Loucy (cell line): ENCODE measurements around the gene CNTN4.

Experiments used
- H2AFZ ChIP-seq: fragments of 200-600 bp; sonication (generic); 2 replicates; pipeline ENCODE4 v1.6.0; 2016; ENCODE audit warnings: antibody characterized with exemption, mild to moderate bottlenecking, low read length, moderate library complexity
- H3F3A ChIP-seq: fragments of 200-600 bp; 2 replicates; pipeline ENCODE4 v1.6.0; 2016; ENCODE audit warnings: antibody characterized with exemption, low read depth, mild to moderate bottlenecking
- H3K27me3 ChIP-seq: fragments of 200-600 bp; sonication (generic); 2 replicates; pipeline ENCODE4 v1.6.1; 2014; ENCODE audit warnings: low read length, mild to moderate bottlenecking; ENCODE audit not compliant: insufficient read depth, poor library complexity, severe bottlenecking
- H3K36me3 ChIP-seq: fragments of 200-600 bp; sonication (generic); 2 replicates; pipeline ENCODE4 v1.6.1; 2016; ENCODE audit warnings: low read length; ENCODE audit not compliant: insufficient read depth
- H3K4me1 ChIP-seq: fragments of 200-600 bp; sonication (generic); 2 replicates; pipeline ENCODE4 v1.5.1; 2014; ENCODE audit warnings: low read length, mild to moderate bottlenecking; ENCODE audit not compliant: insufficient read depth, poor library complexity, severe bottlenecking
- H3K4me2 ChIP-seq: fragments of 200-600 bp; sonication (generic); 2 replicates; pipeline ENCODE4 v1.6.0; 2014; ENCODE audit warnings: antibody characterized with exemption, low read length, low read depth, mild to moderate bottlenecking; ENCODE audit not compliant: poor library complexity, severe bottlenecking
- H3K4me3 ChIP-seq: fragments of 200-600 bp; sonication (generic); 2 replicates; pipeline ENCODE4 v1.5.1; 2014; ENCODE audit warnings: low read length, mild to moderate bottlenecking, mixed read lengths; ENCODE audit not compliant: poor library complexity, severe bottlenecking
- H3K79me2 ChIP-seq: fragments of 200-600 bp; sonication (generic); 2 replicates; pipeline ENCODE4 v1.6.1; 2014; ENCODE audit warnings: low read length; ENCODE audit not compliant: insufficient read depth
- H3K9ac ChIP-seq: fragments of 200-600 bp; sonication (generic); 2 replicates; pipeline ENCODE4 v1.6.0; 2014; ENCODE audit warnings: mild to moderate bottlenecking, low read depth, low read length, moderate library complexity; ENCODE audit not compliant: poor library complexity, severe bottlenecking
- H3K9me2 ChIP-seq: fragments of 200-600 bp; sonication (generic); replicated peaks from 2 replicates; pipeline ENCODE4 v1.6.1; 2016; ENCODE audit warnings: low read depth, low read length, mixed read lengths
- H3K9me3 ChIP-seq: fragments of 200-600 bp; sonication (generic); 2 replicates; pipeline ENCODE4 v1.6.1; 2014; ENCODE audit warnings: mild to moderate bottlenecking, antibody characterized with exemption, low read length, low read depth; ENCODE audit not compliant: insufficient read depth
- H4K20me1 ChIP-seq: fragments of 200-600 bp; sonication (generic); 2 replicates; pipeline ENCODE4 v1.6.0; 2014; ENCODE audit warnings: antibody characterized with exemption, low read length, mild to moderate bottlenecking; ENCODE audit not compliant: insufficient read depth, poor library complexity, severe bottlenecking
- EZH2phosphoT487 ChIP-seq: fragments of 200-600 bp; IDR thresholded peaks from 2 replicates; pipeline ENCODE4 v1.6.1; 2018; ENCODE audit warnings: antibody characterized with exemption, mild to moderate bottlenecking, moderate library complexity, borderline replicate concordance
- TF ChIP-seq, protein P1 (sequence below): fragments of 200-600 bp; sonication (generic); conservative IDR thresholded peaks from 2 replicates; pipeline ENCODE4 v1.5.1; 2014; ENCODE audit warnings: mild to moderate bottlenecking, antibody characterized with exemption, low read length

CNTN4 gene

DNA sequence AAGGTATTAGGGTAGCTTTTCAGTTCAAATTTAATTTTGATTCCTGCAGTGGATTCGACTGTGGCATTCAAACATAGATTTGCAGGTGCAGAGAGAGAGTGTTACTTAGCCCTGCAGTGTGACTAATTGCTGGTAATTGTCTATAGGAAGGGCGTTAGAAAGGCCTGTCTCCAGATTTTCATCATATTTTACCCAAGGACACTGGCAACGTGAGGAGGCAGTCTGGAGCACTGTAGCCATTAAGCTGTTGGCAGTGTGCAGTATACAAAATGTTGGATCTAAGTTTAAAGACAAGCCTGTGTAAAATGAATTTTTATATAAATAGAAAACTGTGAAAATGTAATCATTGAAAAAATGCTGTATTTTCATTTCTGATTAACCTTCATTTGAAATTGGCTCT lies 342.9 kb downstream of the CNTN4 start:
- H3K4me2 ChIP-seq = no peak overlapping the region

GRCh38 chr3:2446146-2446545 lies 347.5 kb downstream of the CNTN4 start:
- TF ChIP-seq EZH2phosphoT487 = no peak
- Histone ChIP-seq H3K9ac (no peak overlapping the region), H3K79me2 (no peaks in the 10 kb centered on the region), H3K4me1 (no peaks in the 10 kb centered on the region), H3K4me2 (no peak overlapping the region), H3K9me2 (no peaks in the 10 kb centered on the region), H3K27me3 (no peaks in the 10 kb centered on the region), H2AFZ (no peak overlapping the region), H3K4me3 (no peak overlapping the region), H4K20me1 (no peaks in the 10 kb centered on the region), H3K36me3 (no peaks in the 10 kb centered on the region), H3F3A (no peaks in the 10 kb centered on the region), H3K9me3 (no peaks in the 10 kb centered on the region)

More for the DNA sequence above, 342.9 kb downstream of the CNTN4 start:
- Histone ChIP-seq H3K4me3 (no peak overlapping the region), H3K36me3 (no peaks in the 10 kb centered on the region), H4K20me1 (no peaks in the 10 kb centered on the region), H3K79me2 (no peaks in the 10 kb centered on the region), H3K9me3 (no peaks in the 10 kb centered on the region), H3K27me3 (no peaks in the 10 kb centered on the region), H3K9me2 (no peaks in the 10 kb centered on the region), H3K4me1 (no peaks in the 10 kb centered on the region), H3F3A (no peaks in the 10 kb centered on the region), H2AFZ (no peak overlapping the region), H3K9ac (no peak overlapping the region)
- TF ChIP-seq EZH2phosphoT487 = no peak
- TF ChIP-seq, protein P1, sequence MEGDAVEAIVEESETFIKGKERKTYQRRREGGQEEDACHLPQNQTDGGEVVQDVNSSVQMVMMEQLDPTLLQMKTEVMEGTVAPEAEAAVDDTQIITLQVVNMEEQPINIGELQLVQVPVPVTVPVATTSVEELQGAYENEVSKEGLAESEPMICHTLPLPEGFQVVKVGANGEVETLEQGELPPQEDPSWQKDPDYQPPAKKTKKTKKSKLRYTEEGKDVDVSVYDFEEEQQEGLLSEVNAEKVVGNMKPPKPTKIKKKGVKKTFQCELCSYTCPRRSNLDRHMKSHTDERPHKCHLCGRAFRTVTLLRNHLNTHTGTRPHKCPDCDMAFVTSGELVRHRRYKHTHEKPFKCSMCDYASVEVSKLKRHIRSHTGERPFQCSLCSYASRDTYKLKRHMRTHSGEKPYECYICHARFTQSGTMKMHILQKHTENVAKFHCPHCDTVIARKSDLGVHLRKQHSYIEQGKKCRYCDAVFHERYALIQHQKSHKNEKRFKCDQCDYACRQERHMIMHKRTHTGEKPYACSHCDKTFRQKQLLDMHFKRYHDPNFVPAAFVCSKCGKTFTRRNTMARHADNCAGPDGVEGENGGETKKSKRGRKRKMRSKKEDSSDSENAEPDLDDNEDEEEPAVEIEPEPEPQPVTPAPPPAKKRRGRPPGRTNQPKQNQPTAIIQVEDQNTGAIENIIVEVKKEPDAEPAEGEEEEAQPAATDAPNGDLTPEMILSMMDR = no peak

- Histone ChIP-seq H3K27me3 (no peaks in the 10 kb centered on the region), H3K36me3 (no peaks in the 10 kb centered on the region), H3K79me2 (no peaks in the 10 kb centered on the region), H3K4me2 (no peak overlapping the region), H3K4me3 (no peak overlapping the region), H3K4me1 (no peaks in the 10 kb centered on the region), H3F3A (no peaks in the 10 kb centered on the region), H3K9me3 (no peaks in the 10 kb centered on the region), H3K9ac (no peak overlapping the region), H4K20me1 (no peaks in the 10 kb centered on the region), H3K9me2 (no peaks in the 10 kb centered on the region), H2AFZ (no peak overlapping the region)
- no peak for TF ChIP-seq EZH2phosphoT487
- TF ChIP-seq, protein P1 = no peak
Measured at GRCh38 chr3:2452249-2452648, 353.6 kb downstream of the CNTN4 start.

- Histone ChIP-seq H3K36me3 (no peaks in the 10 kb centered on the region), H3K79me2 (no peaks in the 10 kb centered on the region), H4K20me1 (no peaks in the 10 kb centered on the region), H3F3A (no peaks in the 10 kb centered on the region), H3K9ac (no peak overlapping the region), H3K4me2 (no peak overlapping the region), H3K4me1 (no peaks in the 10 kb centered on the region), H2AFZ (no peak overlapping the region), H3K27me3 (no peaks in the 10 kb centered on the region), H3K9me2 (no peaks in the 10 kb centered on the region), H3K9me3 (no peaks in the 10 kb centered on the region), H3K4me3 (no peak overlapping the region)
- no peak for TF ChIP-seq EZH2phosphoT487
- TF ChIP-seq, protein P1 = no peak
Measured at GRCh38 chr3:2454865-2455264, 356.2 kb downstream of the CNTN4 start.
